H9 (cell line): Measurements from ENCODE around the gene GRID1. TPM values are rescaled to one million over a fixed set of nuclear protein-coding genes. Genes with fewer than 3 reads are reported as not detected.

Experiments
- DNase-seq: peaks from one replicate; pipeline ENCODE4 v3.0.0-alpha.2; 2017
- H2AFZ ChIP-seq: one replicate; pipeline ENCODE4 v1.6.1; 2013; ENCODE audit warnings: mild to moderate bottlenecking, low read length, control low read depth, moderate library complexity
- H2AK5ac ChIP-seq: 2 replicates; pipeline ENCODE4 v1.6.1; 2013; ENCODE audit warnings: low read length, control low read depth, mixed read lengths; ENCODE audit not compliant: insufficient read length
- H2BK120ac ChIP-seq: one replicate; pipeline ENCODE4 v1.6.1; 2013; ENCODE audit warnings: low read depth, mild to moderate bottlenecking, low read length, control low read depth, inconsistent platforms; ENCODE audit not compliant: poor library complexity, severe bottlenecking
- H2BK12ac ChIP-seq: 2 replicates; pipeline ENCODE4 v1.6.1; 2013; ENCODE audit warnings: low read length, control low read depth, mixed read lengths, low read depth; ENCODE audit not compliant: insufficient read length
- H2BK15ac ChIP-seq: 2 replicates; pipeline ENCODE4 v1.6.1; 2013; ENCODE audit warnings: low read depth, low read length, control low read depth
- H2BK20ac ChIP-seq: one replicate; pipeline ENCODE4 v1.6.1; 2013; ENCODE audit warnings: low read depth, mild to moderate bottlenecking, low read length, control low read depth, inconsistent platforms; ENCODE audit not compliant: poor library complexity, severe bottlenecking
- H2BK5ac ChIP-seq: 2 replicates; pipeline ENCODE4 v1.6.1; 2013; ENCODE audit warnings: low read length, control low read depth, mixed read lengths; ENCODE audit not compliant: insufficient read length
- H3K14ac ChIP-seq: 2 replicates; pipeline ENCODE4 v1.6.1; 2013; ENCODE audit warnings: low read length, control low read depth; ENCODE audit not compliant: insufficient read depth
- H3K18ac ChIP-seq: 2 replicates; pipeline ENCODE4 v1.6.1; 2013; ENCODE audit warnings: low read depth, mild to moderate bottlenecking, mixed read lengths, low read length, control low read depth; ENCODE audit not compliant: insufficient read length
- H3K23ac ChIP-seq: 2 replicates; pipeline ENCODE4 v1.6.1; 2013; ENCODE audit warnings: low read length, control low read depth, mixed read lengths, low read depth; ENCODE audit not compliant: insufficient read length
- H3K23me2 ChIP-seq: 2 replicates; pipeline ENCODE4 v1.6.1; 2013; ENCODE audit warnings: low read depth, mild to moderate bottlenecking, mixed read lengths, low read length, control low read depth; ENCODE audit not compliant: insufficient read length, poor library complexity, severe bottlenecking
- H3K27ac ChIP-seq: 2 replicates; pipeline ENCODE4 v1.5.1; 2013; ENCODE audit warnings: low read length, control low read depth, mixed read lengths, low read depth; ENCODE audit not compliant: insufficient read length
- H3K27me3 ChIP-seq: 2 replicates; pipeline ENCODE4 v1.6.1; 2013; ENCODE audit warnings: low read length, control low read depth, inconsistent platforms; ENCODE audit not compliant: insufficient read depth
- H3K4ac ChIP-seq: 2 replicates; pipeline ENCODE4 v1.6.1; 2013; ENCODE audit warnings: low read depth, mild to moderate bottlenecking, control low read depth, inconsistent platforms, low read length, moderate library complexity
- H3K4me1 ChIP-seq: 2 replicates; pipeline ENCODE4 v1.6.1; 2013; ENCODE audit warnings: low read length, control low read depth, inconsistent platforms; ENCODE audit not compliant: insufficient read depth
- H3K4me2 ChIP-seq: 2 replicates; pipeline ENCODE4 v1.6.1; 2013; ENCODE audit warnings: low read length, control low read depth, mixed read lengths; ENCODE audit not compliant: insufficient read length, insufficient read depth
- H3K56ac ChIP-seq: 2 replicates; pipeline ENCODE4 v1.6.1; 2013; ENCODE audit warnings: low read depth, mild to moderate bottlenecking, mixed read lengths, low read length, control low read depth; ENCODE audit not compliant: insufficient read length
- H3K79me1 ChIP-seq: 2 replicates; pipeline ENCODE4 v1.6.1; 2013; ENCODE audit warnings: low read depth, mild to moderate bottlenecking, moderate library complexity, low read length, control low read depth, inconsistent platforms; ENCODE audit not compliant: insufficient read depth, poor library complexity, severe bottlenecking
- H3K79me2 ChIP-seq: 2 replicates; pipeline ENCODE4 v1.6.1; 2013; ENCODE audit warnings: low read length, control low read depth, inconsistent platforms; ENCODE audit not compliant: insufficient read depth
- H3K9ac ChIP-seq: 2 replicates; pipeline ENCODE4 v1.6.1; 2013; ENCODE audit warnings: low read length, control low read depth, mixed read lengths; ENCODE audit not compliant: insufficient read length; ENCODE audit errors: extremely low read depth
- H3K9me3 ChIP-seq: one replicate; pipeline ENCODE4 v1.6.1; 2013; ENCODE audit warnings: low read depth, low read length, inconsistent platforms; ENCODE audit not compliant: control insufficient read depth
- H3T11ph ChIP-seq: one replicate; pipeline ENCODE4 v1.6.1; 2013; ENCODE audit warnings: mild to moderate bottlenecking, low read length, control low read depth, inconsistent platforms
- H4K20me1 ChIP-seq: one replicate; pipeline ENCODE4 v1.6.1; 2013; ENCODE audit not compliant: control insufficient read depth, insufficient read length, insufficient read depth
- H4K5ac ChIP-seq: 2 replicates; pipeline ENCODE4 v1.6.1; 2013; ENCODE audit warnings: low read depth, mild to moderate bottlenecking, mixed read lengths, low read length, control low read depth; ENCODE audit not compliant: insufficient read length
- H4K8ac ChIP-seq: replicated peaks from 2 replicates; pipeline ENCODE4 v1.6.1; 2013; ENCODE audit warnings: low read length, control low read depth, mixed read lengths, low read depth; ENCODE audit not compliant: insufficient read length
- H4K91ac ChIP-seq: 2 replicates; pipeline ENCODE4 v1.6.1; 2013; ENCODE audit warnings: low read depth, mild to moderate bottlenecking, moderate library complexity, mixed read lengths, low read length, control low read depth; ENCODE audit not compliant: insufficient read length
- H3K27ac Mint-ChIP-seq, 3 experiments: 2 replicates in 2 of 3; 3 replicates in 1 of 3; pipeline ENCODE4 v1.8.0; 2020 to 2021; ENCODE audit warnings: mixed read lengths in 3 of 3, mild to moderate bottlenecking in 1 of 3, moderate library complexity in 1 of 3
- H3K27me3 Mint-ChIP-seq: 2 replicates; pipeline ENCODE4 v1.8.0; 2021; ENCODE audit warnings: low read depth, mild to moderate bottlenecking, moderate library complexity, mixed read lengths
- H3K36me3 Mint-ChIP-seq, 3 experiments: 2 replicates in 2 of 3; 3 replicates in 1 of 3; pipeline ENCODE4 v1.8.0; 2020 to 2021; ENCODE audit warnings: low read depth in 3 of 3, mixed read lengths in 3 of 3; ENCODE audit not compliant: insufficient read depth in 1 of 3
- H3K4me1 Mint-ChIP-seq, 2 experiments: 2 replicates each; pipeline ENCODE4 v1.8.0; 2020; ENCODE audit warnings: mixed read lengths in 2 of 2
- H3K4me3 Mint-ChIP-seq, 2 experiments: 2 replicates in 1 of 2; 3 replicates in 1 of 2; pipeline ENCODE4 v1.8.0; 2020 to 2021; ENCODE audit warnings: mild to moderate bottlenecking in 2 of 2, mixed read lengths in 2 of 2, moderate library complexity in 1 of 2
- H3K9me3 Mint-ChIP-seq, 2 experiments: 2 replicates in 1 of 2; 3 replicates in 1 of 2; pipeline ENCODE4 v1.8.0; 2020; ENCODE audit warnings: mild to moderate bottlenecking in 2 of 2, mixed read lengths in 2 of 2, moderate library complexity in 1 of 2
- WGBS: extraction: QIAGEN DNeasy Blood & Tissue Kit; methylation state at CpG from one replicate; pipeline ENCODE4 v1.1.7; 2013; ENCODE audit warnings: missing lambda C conversion rate, low lambda C conversion rate, mixed read lengths; ENCODE audit not compliant: insufficient read length; ENCODE audit errors: extremely low coverage; 5-methylcytosine and 5-hydroxymethylcytosine counted together
- total RNA-seq: library from RNA; stranded (reverse); gene quantifications from 2 replicates; pipeline ENCODE4 v1.2.1, GENCODE V29; 2021
- TF ChIP-seq, protein P1 (sequence below): fragments of 200-600 bp; sonication (generic); conservative IDR thresholded peaks from 3 replicates; pipeline ENCODE4 v1.8.0; 2021; ENCODE audit warnings: antibody characterized with exemption, mild to moderate bottlenecking

GRID1 gene
- total RNA-seq, 1 experiment from 2014 or later, result 0.35 TPM

DNA sequence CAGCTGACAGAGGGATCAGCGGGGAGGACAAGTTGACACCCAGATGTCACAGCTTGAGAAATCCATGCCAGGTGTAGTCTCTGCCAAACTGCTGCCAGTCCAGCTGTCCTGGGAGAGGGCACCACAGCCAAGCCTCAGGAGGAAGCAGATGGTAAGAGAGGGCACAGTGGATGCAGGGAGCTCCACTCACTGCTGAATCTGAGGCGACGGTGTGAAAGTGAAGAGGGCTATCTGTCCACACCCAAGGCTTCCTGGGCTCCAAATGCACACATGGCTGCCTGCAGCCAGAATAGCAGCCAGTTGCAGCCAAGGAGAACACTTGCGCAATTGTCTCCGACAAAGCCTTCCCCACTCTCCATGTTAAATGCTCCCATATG, 502.4 kb downstream of the GRID1 start:
- no peak overlapping the region for H2BK120ac ChIP-seq
- no peak overlapping the region for H2BK5ac ChIP-seq
- TF ChIP-seq, protein P1, sequence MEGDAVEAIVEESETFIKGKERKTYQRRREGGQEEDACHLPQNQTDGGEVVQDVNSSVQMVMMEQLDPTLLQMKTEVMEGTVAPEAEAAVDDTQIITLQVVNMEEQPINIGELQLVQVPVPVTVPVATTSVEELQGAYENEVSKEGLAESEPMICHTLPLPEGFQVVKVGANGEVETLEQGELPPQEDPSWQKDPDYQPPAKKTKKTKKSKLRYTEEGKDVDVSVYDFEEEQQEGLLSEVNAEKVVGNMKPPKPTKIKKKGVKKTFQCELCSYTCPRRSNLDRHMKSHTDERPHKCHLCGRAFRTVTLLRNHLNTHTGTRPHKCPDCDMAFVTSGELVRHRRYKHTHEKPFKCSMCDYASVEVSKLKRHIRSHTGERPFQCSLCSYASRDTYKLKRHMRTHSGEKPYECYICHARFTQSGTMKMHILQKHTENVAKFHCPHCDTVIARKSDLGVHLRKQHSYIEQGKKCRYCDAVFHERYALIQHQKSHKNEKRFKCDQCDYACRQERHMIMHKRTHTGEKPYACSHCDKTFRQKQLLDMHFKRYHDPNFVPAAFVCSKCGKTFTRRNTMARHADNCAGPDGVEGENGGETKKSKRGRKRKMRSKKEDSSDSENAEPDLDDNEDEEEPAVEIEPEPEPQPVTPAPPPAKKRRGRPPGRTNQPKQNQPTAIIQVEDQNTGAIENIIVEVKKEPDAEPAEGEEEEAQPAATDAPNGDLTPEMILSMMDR, result no peak
- H3K56ac ChIP-seq, result no peak overlapping the region
- no peak overlapping the region for H3K4ac ChIP-seq
- no peak overlapping the region for H3K23ac ChIP-seq
- H2AFZ ChIP-seq, result no peak overlapping the region
- H4K20me1 ChIP-seq, result no peaks in the 10 kb centered on the region
- no peak overlapping the region for H3K9ac ChIP-seq
- H3K18ac ChIP-seq, result no peak overlapping the region
- H3K4me2 ChIP-seq, result no peak overlapping the region
- no peaks in the 10 kb centered on the region for H3K4me1 ChIP-seq
- no peak overlapping the region for H3K4me3 Mint-ChIP-seq
- H3K27me3 Mint-ChIP-seq, result peaks cover 2% of the 10 kb centered on the region
- no peak for DNase-seq
- no peak overlapping the region for H2BK15ac ChIP-seq
- H3K79me1 ChIP-seq, result no peaks in the 10 kb centered on the region
- no peaks in the 10 kb centered on the region for H3K23me2 ChIP-seq
- H3K9me3 ChIP-seq, result no peaks in the 10 kb centered on the region
- H3T11ph ChIP-seq, result no peak overlapping the region
- no peak overlapping the region for H3K14ac ChIP-seq
- H4K91ac ChIP-seq, result no peak overlapping the region
- WGBS, result no CpG with 5 or more reads among the region's 5 CpGs
- H4K5ac ChIP-seq, result no peak overlapping the region
- no peak overlapping the region for H2BK12ac ChIP-seq
- peaks cover 0 to under 1% of the 10 kb centered on the region in 2 experiments; a peak in 1 of 5 replicates for H3K9me3 Mint-ChIP-seq
- no peaks in the 10 kb centered on the region; the same call in 1 of the 2 replicates for H3K27me3 ChIP-seq
- no peak overlapping the region for H3K27ac ChIP-seq
- no peaks in the 10 kb centered on the region for H3K36me3 Mint-ChIP-seq
- H3K27ac Mint-ChIP-seq, result no peak overlapping the region
- no peak overlapping the region for H2BK20ac ChIP-seq
- H3K79me2 ChIP-seq, result no peaks in the 10 kb centered on the region
- H2AK5ac ChIP-seq, result no peak overlapping the region
- peaks cover 20 to 25% of the 10 kb centered on the region in 2 experiments for H3K4me1 Mint-ChIP-seq
- H4K8ac ChIP-seq, result no peak overlapping the region
